Natural killer cell (primary cell): ENCODE data around the gene UGCG. TPM values are rescaled to one million over a fixed set of nuclear protein-coding genes. Genes with fewer than 3 reads are reported as not detected.

Experiments
- ATAC-seq, 3 donors: fragments of 150-1000 bp in 2 of 3; fragments of 200-7000 bp in 1 of 3; cut with Tn5 transposase; 1 replicate in 1 of 3; 2 replicates in 2 of 3; pipeline ENCODE4 v1.10.0; 2021; ENCODE audit warnings: mild to moderate bottlenecking in 2 of 3, moderate library complexity in 2 of 3
- DNase-seq, 2 donors: peaks; one replicate each; pipeline versions ENCODE4 v3.0.0 to v3.0.0-alpha.2; 2013 to 2021; ENCODE audit warnings: mixed read lengths in 1 of 2
- H3K27ac ChIP-seq: one replicate; pipeline ENCODE4 v1.5.1; 2013; ENCODE audit warnings: mild to moderate bottlenecking, low read length
- H3K27me3 ChIP-seq: one replicate; pipeline ENCODE4 v1.6.1; 2013; ENCODE audit warnings: low read length; ENCODE audit not compliant: control insufficient read depth, insufficient read depth
- H3K36me3 ChIP-seq: one replicate; pipeline ENCODE4 v1.6.1; 2013; ENCODE audit warnings: low read length; ENCODE audit not compliant: control insufficient read depth, insufficient read depth
- H3K4me1 ChIP-seq: one replicate; pipeline ENCODE4 v1.6.1; 2013; ENCODE audit warnings: low read length; ENCODE audit not compliant: control insufficient read depth, insufficient read depth
- H3K4me3 ChIP-seq: one replicate; pipeline ENCODE4 v1.5.1; 2013; ENCODE audit warnings: low read length
- H3K9me3 ChIP-seq: one replicate; pipeline ENCODE4 v1.6.1; 2013; ENCODE audit warnings: low read length; ENCODE audit not compliant: control insufficient read depth, insufficient read depth
- H3K27ac Mint-ChIP-seq, 2 donors: one replicate each; pipeline ENCODE4 v1.8.0; 2022; ENCODE audit warnings: mild to moderate bottlenecking in 2 of 2, mixed read lengths in 2 of 2, moderate library complexity in 1 of 2
- H3K27me3 Mint-ChIP-seq, 2 donors: one replicate each; pipeline ENCODE4 v1.8.0; 2022; ENCODE audit warnings: low read depth in 2 of 2, mixed read lengths in 2 of 2
- H3K36me3 Mint-ChIP-seq: one replicate; pipeline ENCODE4 v1.8.0; 2022; ENCODE audit warnings: mixed read lengths
- H3K4me1 Mint-ChIP-seq, 2 donors: one replicate each; pipeline ENCODE4 v1.8.0; 2022; ENCODE audit warnings: mixed read lengths in 2 of 2
- H3K4me3 Mint-ChIP-seq: one replicate; pipeline ENCODE4 v1.8.0; 2022; ENCODE audit warnings: mild to moderate bottlenecking, moderate library complexity, mixed read lengths
- H3K9me3 Mint-ChIP-seq, 2 donors: one replicate each; pipeline ENCODE4 v1.8.0; 2022; ENCODE audit warnings: mixed read lengths in 2 of 2
- WGBS: methylation state at CpG from one replicate; pipeline ENCODE4 v1.1.7; 2013; ENCODE audit warnings: missing lambda C conversion rate; ENCODE audit not compliant: insufficient coverage; 5-methylcytosine and 5-hydroxymethylcytosine counted together
- intact Hi-C: fragments of 100-400 bp; cut with micrococcal nuclease; formaldehyde crosslinking; loops from one replicate; pipeline ENCODE4 v1.14.2; 2022
- total RNA-seq, 4 donors: library from RNA; stranded (reverse); fragments of 120-200 nt in 1 of 4; gene quantifications; one replicate each; pipeline versions ENCODE4 v1.2.3 to v1.2.4, GENCODE V29; 2013 to 2022
- TF ChIP-seq, protein P1 (sequence below): fragments of 200-600 bp; IDR thresholded peaks from one replicate; pipeline ENCODE4 v1.8.0; 2022; ENCODE audit warnings: antibody characterized with exemption

The UGCG gene
- total RNA-seq, 3 donors from 2014 or later (not counting 1 experiment from before 2014, with no cell fraction given), result 17.9 to 21.4 (median 18.8) TPM

DNA sequence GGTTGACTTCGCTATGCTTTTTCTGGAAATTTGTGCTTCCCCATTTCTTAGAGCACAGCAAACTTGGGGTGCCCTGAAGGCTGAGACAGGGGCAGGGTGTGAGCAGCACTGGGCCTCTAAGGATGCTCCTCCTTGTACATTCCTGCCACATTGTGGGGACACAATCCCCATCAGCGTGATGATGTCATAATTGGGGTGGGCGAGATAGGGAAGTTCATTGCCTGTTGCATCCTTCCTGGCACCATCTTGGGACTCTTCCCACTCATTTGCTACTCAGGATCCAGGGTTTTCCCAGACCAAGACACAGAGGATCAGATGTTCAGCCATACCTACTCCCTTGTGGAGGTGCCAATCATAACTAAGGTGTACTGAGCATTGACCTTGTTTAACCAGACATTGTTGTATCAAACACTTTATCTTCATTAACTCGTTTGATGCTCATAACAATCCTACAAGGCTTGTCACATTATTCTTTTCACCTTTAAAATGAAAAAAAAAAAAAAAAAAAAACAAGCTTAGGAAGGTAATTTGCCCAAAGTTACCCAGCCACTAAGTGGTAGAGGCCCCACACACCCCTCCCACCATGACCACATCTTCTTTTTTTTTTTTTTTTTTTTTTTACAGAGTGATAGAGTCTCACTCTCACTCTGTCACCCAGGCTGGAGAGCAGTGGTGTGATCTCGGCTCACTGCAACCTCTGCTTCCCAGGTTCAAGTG is 87.6 kb downstream of the UGCG start:
- no peak for DNase-seq
- Mint-ChIP-seq H3K27me3 (peaks cover 0 to 3% of the 10 kb centered on the region in 2 donors), H3K4me1 (peaks cover 32 to 52% of the 10 kb centered on the region in 2 donors), H3K27ac (peak overlapping the region in 1 of 2 donors; percentile 81), H3K36me3 (no peaks in the 10 kb centered on the region), H3K9me3 (no peaks in the 10 kb centered on the region), H3K4me3 (no peak overlapping the region)
- Histone ChIP-seq H3K27ac (peak overlapping the region; percentile 56), H3K36me3 (no peaks in the 10 kb centered on the region), H3K4me3 (no peak overlapping the region), H3K27me3 (no peaks in the 10 kb centered on the region), H3K9me3 (no peaks in the 10 kb centered on the region), H3K4me1 (peaks cover 64% of the 10 kb centered on the region)
- TF ChIP-seq, protein P1, sequence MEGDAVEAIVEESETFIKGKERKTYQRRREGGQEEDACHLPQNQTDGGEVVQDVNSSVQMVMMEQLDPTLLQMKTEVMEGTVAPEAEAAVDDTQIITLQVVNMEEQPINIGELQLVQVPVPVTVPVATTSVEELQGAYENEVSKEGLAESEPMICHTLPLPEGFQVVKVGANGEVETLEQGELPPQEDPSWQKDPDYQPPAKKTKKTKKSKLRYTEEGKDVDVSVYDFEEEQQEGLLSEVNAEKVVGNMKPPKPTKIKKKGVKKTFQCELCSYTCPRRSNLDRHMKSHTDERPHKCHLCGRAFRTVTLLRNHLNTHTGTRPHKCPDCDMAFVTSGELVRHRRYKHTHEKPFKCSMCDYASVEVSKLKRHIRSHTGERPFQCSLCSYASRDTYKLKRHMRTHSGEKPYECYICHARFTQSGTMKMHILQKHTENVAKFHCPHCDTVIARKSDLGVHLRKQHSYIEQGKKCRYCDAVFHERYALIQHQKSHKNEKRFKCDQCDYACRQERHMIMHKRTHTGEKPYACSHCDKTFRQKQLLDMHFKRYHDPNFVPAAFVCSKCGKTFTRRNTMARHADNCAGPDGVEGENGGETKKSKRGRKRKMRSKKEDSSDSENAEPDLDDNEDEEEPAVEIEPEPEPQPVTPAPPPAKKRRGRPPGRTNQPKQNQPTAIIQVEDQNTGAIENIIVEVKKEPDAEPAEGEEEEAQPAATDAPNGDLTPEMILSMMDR, result no peak
- 69% methylated on average over 5 of the region's 5 CpGs for WGBS
- intact Hi-C loops, result no loop called here
- peak in 2 of 3 donors; percentile 31 to 46 for ATAC-seq

Other genes starting within 250 kb of the UGCG start
- 1 to 10 TPM; 5.6 to 6.9 (median 6.0) TPM for gene GNG10, start 235.2 kb upstream of the UGCG start, total RNA-seq
- not detected for gene SHOC1, start 101.9 kb upstream of the UGCG start, total RNA-seq